Measurements from ENCODE around the gene PRDM10.
"Not testable (repeated sequence)": the region's sequence is repeated elsewhere in the genome, so short reads cannot be mapped to it uniquely, and the experiment has no call there.

The PRDM10 gene

DNA sequence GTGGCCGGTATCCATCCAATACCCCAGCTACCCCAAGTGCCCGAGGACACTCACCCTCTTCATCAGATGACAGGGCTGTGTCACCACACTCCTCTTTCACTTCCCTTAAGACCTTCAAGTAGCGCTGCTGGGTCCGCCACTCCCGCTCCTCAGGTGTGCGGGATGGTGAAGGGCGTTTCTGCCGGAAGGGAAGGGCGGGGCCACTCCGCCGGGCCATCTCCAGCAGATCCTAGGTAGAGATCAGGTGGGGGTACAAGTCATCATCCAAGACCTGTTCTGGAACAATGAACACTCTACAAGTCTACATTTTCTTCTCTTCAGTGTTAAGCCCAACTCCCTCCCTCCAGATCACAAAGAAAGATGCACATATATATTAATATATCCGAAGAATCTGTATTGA lies 117.3 kb downstream of the PRDM10 start:
- no peak for DNase-seq

DNA sequence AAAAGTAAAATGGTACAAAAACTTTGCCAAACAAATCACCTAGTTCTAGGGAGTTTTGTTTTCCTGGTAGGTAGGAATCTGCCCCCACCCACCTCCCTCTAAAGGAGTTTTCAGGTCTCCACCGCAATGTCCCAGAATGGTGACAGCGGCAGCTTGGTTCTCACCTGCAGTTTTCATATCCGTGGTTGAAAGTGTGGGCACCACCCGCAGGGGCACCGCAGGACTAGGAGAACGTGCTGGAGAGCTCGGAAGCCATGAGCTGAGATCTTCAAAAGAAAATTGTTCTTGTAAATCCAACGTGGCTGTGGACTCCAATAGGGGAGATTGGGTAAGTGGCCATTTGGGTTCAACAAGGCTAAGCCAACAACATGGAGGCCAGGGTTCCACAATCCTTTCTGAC lies 118.1 kb downstream of the PRDM10 start:
- DNase-seq, result no peak

DNA sequence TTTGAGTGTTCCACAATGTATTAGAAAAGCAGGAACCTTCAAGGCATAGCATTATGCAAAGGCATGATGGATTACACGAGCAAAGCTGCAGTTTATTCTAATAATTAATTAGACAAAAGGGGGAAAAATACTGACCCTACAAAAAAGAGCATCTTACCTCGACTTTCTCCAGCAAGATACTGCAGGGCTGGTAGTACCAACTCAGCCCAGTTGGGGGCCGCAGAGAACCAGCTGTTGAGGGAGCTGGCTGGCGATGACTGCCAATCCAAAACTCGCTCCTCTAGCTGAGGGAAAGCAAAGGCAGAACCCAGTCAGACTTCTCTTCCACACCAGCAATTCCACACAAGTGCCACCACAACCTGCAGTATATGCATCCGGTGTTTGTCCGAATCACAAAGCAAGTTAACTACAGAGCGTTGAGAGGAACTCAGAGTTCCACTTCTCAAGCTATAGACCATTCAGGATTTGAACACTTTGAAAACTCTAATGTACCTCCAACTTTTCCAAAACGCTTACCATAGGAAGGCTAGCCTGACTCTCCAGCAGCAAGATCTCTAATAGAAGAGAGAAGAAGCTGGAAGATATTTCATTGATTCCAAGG lies 121.0 kb downstream of the PRDM10 start:
- DNase-seq, result no peak

DNA sequence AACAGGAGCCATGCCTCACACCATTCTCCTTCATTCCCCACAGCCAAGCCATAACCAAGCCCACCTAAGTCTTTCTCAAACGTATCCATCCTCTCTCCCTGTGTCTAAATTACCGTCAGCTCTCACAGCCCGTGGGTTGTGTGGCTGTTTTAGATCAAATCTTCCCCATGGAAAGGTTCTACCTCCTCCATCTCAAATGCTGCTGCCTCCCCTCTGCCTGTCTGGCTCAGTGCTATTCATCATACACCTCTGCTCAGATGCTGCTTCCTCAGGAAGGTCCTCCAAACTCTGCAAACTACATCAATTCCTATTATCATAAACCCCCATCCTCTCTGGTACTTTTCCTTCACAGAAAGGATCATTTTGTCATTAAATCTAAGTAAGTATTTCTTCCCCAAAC lies 122.3 kb downstream of the PRDM10 start:
- no peak for DNase-seq

DNA sequence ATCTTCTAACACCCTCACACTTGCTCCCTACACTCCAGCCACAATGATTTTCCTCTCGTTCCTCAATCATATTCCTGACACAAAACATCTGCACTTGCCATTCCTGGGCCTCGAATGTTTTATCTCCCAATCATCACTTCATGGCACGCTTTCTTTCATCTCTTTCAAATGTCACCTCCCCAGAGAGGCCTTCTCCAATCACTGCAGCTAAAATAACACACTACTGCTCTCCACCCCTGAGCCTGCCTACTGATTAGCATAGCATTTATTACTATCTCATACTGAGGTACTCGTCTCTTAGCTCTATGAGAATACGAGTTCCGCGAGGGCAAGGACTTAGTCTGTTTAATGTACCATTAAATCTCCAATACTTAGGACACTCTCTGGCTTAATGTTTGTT lies 130.7 kb downstream of the PRDM10 start:
- no peak for DNase-seq

DNA sequence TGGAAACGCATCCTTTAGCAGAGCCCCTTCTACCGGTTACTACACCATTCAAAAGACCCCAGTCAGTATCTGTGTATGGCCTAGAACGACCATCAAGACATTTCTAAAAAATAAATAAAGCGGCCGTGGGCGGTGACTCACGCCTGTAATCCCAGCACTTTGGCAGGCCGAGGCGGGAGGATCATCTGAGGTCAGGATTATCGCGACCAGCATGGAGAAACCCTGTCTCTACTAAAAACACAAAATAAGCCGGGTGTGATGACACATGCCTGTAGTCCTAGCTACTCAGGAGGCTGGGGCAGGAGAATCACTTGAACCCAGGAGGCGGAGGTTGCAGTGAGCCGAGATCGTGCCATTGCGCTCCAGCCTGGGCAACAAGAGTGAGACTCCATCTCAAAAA lies 134.0 kb downstream of the PRDM10 start:
- not testable (repeated sequence) for DNase-seq

DNA sequence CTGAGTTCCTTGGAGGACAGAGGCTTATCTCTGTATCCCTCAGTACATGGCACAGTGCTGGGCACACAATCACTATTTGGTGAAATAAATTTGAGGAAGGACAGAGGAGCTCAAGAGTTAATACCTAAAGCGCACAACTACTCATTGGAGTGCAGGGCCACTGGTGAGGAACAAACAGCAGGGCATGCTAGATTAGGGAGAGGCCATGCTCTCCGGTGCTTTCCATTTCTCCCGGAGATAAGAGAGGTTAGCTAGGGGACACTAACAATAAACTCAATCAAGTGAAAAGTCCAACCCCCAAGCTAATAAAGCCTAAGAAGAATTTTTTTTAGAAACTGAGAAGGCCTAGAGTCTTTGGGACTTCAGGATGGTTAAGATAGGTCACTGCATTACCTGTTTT lies 136.3 kb downstream of the PRDM10 start:
- no peak for DNase-seq

DNA sequence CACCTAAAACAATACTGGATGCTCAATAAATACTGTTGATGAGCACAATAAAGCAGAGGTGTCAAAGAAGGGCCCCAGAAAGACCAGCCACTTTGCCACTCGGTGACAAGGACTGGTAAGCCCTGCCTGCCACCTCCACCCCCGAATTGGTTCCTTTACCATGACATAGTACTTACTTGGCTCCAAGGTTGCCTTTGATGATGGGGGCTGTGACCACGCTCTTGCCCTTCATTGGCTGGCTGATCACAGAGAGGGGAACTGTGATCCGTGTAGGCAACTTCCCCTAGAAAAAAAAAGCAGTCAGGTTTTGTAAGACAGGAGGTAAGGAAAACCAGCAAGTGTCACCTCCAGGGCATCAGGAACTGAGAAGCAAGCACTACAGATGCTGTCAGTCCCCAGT lies 136.9 kb downstream of the PRDM10 start:
- DNase-seq, result no peak

DNA sequence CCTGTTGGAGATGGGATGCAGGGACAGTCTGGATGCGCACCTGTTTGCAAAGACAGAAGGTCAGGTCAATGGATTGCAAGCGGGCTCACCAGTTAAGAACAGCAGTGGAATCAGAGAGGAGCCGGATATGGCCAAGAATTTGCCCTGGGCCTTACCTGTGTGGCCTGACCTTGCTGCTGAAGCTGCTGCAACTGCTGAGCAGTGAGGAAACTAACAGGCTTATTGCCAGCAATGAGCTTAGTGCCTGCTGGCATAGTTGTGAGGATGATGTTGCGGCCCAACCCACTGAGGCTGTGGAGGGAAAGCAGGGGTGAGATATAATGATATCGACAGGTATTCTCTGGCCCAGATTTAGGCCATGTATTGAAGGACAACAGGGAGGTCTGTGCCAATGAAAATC lies 137.8 kb downstream of the PRDM10 start:
- no peak for DNase-seq

DNA sequence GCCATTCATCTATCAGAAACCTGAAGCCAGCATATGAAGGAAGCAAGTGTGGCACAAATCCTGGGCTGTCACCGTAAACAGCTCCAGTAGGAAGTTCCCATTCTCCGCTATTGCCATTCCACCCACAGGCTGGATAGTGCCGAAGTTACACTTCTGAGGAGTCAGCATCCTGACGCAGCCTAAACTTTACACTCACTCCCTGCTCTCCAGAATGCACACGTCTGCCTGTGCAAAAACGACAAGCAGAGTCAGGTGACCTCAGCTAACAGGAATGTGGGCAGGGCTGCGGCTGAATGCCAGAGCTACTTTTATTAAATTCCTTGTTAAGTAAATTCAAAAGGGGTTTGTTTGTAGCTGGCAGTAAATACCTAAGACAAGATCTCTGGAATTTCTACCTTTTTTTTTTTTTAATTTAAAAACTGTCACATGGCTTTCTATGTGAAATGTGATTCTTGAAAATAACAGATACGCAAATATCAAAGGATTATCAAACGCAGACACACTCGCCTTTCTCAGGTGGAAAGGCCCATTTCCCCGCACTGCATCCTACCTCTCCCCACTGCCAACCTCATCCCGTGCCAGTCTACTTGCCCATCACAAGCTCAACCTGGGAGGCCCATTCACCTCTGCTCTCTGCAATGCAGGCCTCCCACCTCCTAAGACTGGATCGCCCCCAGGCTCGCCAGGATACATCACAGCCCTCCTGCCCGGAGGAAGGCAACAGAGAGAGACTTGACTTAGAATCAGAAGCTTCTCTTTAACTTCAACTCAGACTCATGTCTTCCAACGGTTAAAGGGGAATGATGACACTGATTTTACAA lies 140.7 kb downstream of the PRDM10 start:
- DNase-seq, result no peak

DNA sequence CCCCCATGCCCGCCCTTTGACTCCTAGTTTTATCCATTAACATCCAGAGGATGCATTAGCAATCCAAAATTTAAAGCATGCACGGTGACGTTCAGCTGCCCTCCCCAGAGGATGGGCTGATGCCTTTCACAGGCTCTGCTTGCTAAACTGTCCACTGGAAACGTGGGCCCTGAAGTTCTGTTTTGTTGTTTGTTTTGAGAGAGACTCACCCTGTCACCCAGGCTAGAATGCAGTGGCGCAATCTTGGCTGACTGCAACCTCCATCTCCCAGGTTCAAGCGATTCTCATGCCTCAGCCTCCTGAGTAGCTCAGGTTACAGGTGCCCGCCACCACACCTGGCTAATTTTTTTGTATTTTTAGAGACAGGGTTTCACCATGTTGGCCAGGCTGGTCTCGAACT lies 146.6 kb downstream of the PRDM10 start:
- no peak for DNase-seq

DNA sequence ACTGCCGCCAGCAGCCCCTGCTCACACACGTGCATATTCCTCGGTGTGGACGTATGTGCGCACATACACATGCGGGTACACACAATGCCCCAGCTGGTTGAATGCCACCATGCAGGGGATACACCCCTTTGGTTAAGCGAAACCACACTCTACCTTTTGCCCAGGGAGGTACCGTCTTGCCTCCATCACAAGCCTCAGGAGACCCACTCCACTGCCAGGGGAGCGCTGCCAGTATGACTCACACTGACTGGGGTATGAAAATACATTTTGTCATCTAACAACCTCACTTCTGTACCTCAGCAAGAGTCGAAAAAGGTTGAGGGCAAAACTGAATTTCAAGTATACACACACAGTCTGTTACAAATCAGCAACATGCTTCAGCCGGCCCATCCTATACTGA lies 147.5 kb downstream of the PRDM10 start:
- no peak for DNase-seq

DNA sequence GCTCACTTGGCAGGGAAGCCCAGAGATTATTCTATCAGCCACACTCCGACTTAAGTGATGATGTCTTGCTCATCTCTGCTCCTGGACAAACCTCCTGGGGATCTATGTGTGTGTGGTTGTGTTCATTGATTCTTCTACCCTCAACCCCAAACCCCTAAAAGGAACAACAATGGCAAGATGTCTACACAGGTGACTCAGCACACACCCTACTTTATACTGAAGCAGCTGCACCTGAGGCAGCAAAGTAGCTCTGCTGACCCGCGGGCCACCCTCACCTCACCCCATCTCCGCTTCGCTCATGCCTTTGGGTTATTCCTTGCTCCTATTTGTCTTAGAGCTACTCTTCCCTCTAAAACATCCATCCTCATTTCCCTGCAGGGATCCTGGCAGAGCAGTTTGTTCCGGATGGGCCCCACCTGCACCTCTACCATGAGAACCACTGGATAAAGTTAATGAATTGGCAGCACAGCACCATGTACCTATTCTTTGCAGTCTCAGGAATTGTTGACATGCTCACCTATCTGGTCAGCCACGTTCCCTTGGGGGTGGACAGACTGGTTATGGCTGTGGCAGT lies 148.3 kb downstream of the PRDM10 start:
- no peak for DNase-seq

DNA sequence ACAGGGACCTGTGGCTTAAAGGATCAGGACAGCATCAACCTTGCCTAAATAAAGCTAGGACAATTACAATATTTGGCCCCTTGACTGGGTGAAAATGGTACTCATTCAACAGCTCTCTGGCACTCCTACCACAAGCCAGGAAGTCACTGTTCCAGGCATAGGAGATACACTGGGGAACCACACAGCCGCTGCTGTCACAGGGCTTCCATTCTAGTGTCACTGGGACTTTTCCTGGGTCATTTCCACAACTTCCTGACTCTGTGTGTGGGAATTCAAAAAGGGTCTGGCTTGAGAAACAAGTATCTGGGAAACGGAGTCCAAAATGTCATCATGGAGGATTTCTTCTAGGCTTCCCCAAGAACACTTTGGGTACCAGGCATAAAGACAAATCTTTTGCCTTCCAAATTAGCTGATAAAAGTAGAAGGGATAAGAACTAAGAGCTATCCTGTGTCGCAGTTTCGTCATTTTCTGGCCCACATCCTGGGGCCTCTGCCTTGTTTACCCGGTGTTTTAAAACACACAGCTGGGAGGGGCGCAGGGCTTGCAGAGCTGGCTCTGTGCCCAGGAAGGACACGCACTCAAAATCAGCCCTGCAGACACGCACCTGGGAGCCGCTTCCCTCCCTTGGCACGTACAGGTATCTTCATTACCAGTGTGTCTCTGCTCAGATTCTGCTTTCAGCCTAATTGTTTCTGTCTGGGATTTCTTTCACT lies 149.0 kb downstream of the PRDM10 start:
- DNase-seq, result peak; percentile 93

DNA sequence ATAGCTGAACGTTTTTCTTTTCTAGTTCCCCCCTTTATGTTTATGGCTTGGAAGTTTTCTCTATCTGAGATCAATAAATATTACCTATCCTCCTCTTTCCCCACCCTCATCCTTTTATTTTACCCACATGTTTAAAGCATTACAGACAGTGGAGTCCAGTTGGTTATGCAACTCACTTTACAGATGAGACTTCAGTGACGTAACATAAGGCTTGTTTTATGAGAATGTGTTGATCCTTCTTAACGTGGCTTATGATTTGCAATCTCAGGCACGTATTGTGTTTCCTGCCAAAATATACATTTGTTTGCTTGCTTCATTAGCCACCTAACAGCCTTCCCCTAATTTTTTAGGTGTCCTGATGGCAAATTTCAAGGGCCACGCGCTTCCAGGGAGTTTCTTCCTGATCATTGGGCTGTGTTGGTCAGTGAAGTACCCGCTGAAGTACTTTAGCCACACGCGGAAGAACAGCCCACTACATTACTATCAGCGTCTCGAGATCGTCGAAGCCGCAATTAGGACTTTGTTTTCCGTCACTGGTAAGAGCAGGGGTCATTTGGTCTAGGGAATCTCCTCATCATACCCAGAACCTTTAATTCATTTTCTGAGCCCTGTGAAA lies 150.4 kb downstream of the PRDM10 start:
- no peak for DNase-seq

Measured in DMS153 (cell line).